Right ventricle myocardium inferior (tissue), 1 donor: ENCODE measurements around the gene CLDN7. TPM values are rescaled to one million over a fixed set of nuclear protein-coding genes. Genes with fewer than 3 reads are reported as not detected.

Experiments
- ATAC-seq: fragments of 200-7000 bp; cut with Tn5 transposase; one replicate; pipeline ENCODE4 v1.9.1; 2020; ENCODE audit warnings: mild to moderate bottlenecking, moderate library complexity
- DNase-seq: peaks from one replicate; pipeline ENCODE4 v3.0.0; 2021; ENCODE audit errors: missing footprints
- intact Hi-C: fragments of 100-400 bp; cut with DNase I; formaldehyde crosslinking; loops from one replicate; pipeline ENCODE4 v1.11.0; 2022
- total RNA-seq: library from RNA; stranded (reverse); fragmentation: NEBNext Ultra II Directional; extraction: Animal tissue kit (Norgen Biotek cat#: 25700); gene quantifications from one replicate; pipeline ENCODE4 v1.2.1, GENCODE V29; 2021
- donor health status: DM: no; HTN: yes; CAD: no; lungs with severe emphysema.

The CLDN7 gene
- total RNA-seq, 1 donor from 2014 or later: 1.2 TPM

DNA sequence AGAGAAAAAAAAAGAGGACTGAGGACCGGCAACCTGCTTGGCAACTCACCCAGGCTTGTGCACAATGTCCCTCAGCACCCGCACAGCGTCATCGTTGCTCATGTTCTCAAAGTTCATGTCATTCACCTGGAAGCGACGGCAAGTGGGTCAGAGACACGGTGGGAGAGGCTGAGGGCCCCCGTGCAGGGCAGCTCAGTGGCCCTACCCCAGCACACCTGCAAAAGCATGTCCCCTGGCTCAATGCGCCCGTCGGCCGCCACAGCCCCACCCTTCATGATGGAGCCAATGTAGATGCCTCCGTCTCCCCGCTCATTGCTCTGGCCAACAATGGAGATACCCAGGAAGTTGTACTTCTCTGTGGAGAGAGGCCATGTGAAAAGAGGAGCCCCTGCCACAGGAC lies 33.4 kb downstream of the CLDN7 start:
- ATAC-seq: no peak
- intact Hi-C loops: no loop called here
- DNase-seq: peak; percentile 9

DNA sequence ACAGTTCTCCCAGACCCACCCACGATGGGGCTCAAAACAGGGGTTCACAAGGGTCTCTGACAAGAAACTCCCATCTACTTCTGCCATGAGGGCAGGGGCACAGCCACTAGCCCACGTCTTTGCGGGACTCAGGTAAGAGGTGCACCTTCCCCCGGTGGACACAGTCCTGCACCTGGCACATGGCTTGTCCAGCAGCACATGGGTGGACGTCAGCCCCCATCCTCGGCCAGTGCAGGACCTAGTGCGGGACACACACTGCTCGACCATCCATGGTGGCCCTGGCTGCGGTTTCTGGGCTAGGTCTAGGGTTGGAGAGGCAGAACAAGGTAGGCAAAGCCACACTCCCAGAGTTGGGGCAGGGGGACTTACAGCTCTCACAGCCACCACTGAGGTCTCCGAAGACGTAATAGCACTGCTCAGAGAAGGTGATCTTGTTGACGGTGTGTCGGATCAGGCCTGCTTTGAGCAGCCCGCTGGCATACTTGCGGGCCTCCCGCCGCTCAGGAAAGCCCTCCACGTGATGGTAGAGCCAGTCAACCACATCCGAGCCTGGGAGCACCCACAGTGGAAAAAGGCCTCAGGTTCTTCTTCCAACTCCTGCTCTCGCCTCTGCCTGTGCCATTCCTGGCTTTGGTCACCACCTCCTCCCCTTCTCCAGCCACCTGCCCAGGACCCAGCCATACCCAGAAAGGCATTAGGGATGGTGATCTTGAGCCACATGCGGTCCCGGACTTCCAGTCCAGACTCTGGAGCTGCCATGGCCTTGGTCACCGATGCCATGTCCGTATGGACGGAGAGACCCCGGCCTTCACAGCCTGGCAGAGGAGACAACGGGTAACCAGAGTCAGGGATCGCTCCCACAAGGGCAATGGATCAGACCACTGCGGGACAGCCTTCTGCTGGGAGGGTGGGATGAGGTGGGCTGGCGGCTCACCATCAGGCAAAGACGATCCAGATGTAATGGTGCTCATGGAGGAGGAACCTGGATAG lies 35.3 kb downstream of the CLDN7 start:
- intact Hi-C loops: no loop called here
- DNase-seq (peak; percentile 56), ATAC-seq (peak; percentile 1)

DNA sequence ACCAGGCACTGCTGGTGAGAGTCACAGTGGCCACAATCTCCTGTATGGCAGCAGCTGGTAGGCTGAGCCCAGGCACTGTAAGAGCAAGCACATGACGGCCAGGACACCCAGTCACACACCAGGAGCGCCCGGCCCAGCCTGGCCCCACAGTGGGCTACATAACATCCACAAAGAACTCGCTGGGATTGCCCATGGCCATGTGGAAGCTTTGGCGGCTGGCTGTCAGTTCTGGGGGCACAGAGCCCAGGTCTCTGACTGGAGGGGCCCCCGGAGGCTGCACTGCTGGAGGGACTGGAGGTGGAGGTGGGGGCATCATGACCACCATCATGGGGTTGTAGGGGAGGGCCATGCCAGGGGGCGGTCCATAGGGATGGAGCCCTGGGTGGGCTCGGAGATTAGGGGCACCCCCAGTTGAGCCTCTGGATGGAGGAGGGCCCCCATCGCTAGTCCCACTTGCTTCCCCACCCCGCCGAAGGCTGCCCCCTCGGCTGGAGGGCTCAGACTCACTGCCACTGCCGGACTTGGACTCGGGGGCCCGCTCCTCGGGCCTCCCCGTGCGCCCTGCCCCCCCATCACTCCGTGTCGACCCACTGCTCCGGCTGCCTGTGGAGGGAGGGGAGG lies 36.5 kb downstream of the CLDN7 start:
- ATAC-seq (peak; percentile 20), DNase-seq (peak; percentile 62)
- intact Hi-C loops: no loop called here

DNA sequence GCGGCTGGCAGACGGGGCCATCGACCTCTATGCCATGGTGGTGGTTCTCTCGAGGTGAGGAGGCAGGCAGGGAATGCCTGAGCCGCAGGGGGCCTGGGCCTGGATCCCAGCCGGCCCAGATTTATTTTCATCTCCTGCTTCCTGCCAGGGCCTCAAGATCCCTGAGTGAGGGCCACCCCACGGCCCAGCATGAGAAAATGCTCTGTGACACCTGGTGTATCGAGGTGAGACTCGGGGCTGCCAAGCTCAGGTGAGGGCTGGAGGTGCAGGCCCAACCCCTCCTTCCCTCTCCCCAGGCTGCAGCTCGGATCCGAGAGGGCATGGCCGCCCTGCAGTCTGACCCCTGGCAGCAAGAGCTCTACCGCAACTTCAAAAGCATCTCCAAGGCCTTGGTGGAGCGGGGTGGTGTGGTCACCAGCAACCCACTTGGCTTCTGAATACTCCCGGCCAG lies 37.6 kb downstream of the CLDN7 start:
- DNase-seq (peak; percentile 56), ATAC-seq (no peak)
- intact Hi-C loops: no loop called here

DNA sequence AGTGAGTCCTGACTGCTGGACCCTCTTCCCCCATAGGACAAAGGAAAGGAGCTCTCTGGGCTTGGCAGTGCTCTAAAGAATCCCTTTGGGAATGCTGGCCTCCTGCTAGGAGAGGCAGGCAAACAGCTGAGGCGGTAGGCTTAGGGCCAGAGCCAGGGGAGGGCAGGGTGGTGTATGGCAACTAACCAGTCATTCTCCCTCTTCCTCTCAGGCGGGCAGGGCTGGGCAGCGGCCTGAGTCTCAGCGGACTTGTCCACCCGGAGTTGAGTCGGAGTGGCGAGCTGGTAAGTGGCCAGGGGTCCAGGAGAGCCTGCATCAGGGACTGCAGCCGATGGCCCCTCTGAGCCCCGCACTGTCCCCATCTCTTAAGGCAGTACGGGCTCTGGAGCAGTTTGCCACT lies 38.2 kb downstream of the CLDN7 start:
- intact Hi-C loops: no loop called here
- DNase-seq: peak; percentile 71
- ATAC-seq: no peak

DNA sequence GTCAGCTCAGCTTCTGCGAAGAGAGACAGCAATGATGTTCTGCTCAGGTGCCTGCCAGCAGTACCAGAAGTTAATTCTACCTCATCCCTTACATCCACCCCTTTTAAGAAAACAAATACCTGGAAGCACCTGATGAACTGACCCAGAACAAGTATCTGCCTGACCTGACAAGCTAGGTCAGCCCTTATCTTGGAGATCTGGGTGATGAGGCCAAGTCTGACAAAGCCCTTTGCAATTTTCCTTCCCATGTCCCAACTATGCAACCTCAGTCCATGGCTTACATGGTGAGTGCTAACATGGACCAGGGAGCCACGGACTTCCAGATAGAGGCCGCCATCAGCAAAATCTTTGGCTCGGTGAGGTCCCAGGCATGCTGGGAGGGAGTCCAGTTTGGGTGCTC lies 38.9 kb downstream of the CLDN7 start:
- intact Hi-C loops: no loop called here
- DNase-seq (peak; percentile 9), ATAC-seq (no peak)

DNA sequence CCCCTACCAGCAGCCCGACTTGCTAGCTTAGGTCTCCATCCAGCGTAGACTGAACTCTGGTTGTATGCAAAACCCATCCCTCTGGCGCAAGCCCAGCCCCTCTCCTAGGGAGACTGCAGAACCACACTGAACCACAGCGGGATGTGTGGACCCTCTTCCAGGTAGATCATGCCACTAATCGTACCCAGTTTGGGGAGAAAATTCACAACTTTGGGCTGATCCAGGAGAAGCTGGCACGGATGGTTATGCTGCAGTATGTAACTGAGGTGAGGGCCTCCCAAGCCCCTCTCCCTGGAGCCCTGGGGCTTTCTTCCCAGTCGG lies 39.3 kb downstream of the CLDN7 start:
- intact Hi-C loops: no loop called here
- DNase-seq: no peak
- no peak for ATAC-seq

DNA sequence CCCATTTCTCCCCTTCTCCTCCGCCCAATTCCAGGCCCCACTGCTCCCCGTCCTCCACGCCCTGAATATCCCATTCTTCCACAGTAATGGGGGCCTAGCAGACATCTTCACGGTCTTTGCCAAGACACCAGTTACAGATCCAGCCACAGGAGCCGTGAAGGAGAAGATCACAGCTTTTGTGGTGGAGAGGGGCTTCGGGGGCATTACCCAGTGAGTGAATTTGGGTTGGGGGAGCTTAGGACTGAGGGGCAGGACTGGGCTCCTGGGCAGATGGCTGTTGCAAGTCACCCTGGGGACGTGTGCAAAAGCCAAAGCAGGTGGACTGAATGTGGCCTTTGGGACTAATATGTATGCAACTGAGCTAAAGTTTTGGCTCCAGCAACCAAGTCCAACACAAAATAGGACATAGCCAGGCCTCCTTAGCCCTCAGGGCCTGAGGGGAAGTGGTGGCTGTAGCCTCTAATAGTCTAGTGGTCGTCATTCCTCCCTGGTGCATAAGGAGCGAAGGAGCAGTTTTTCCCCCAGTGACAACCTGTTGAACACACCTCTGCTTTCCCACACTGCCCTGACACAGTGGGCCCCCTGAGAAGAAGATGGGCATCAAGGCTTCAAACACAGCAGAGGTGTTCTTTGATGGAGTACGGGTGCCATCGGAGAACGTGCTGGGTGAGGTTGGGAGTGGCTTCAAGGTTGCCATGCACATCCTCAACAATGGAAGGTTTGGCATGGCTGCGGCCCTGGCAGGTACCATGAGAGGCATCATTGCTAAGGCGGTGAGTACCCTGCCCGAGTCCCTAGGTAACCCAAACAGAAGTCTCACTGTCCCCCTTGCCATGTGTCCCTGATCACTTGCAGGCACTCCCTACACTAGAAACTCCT lies 39.9 kb downstream of the CLDN7 start:
- no peak for ATAC-seq
- DNase-seq: no peak
- intact Hi-C loops: no loop called here

DNA sequence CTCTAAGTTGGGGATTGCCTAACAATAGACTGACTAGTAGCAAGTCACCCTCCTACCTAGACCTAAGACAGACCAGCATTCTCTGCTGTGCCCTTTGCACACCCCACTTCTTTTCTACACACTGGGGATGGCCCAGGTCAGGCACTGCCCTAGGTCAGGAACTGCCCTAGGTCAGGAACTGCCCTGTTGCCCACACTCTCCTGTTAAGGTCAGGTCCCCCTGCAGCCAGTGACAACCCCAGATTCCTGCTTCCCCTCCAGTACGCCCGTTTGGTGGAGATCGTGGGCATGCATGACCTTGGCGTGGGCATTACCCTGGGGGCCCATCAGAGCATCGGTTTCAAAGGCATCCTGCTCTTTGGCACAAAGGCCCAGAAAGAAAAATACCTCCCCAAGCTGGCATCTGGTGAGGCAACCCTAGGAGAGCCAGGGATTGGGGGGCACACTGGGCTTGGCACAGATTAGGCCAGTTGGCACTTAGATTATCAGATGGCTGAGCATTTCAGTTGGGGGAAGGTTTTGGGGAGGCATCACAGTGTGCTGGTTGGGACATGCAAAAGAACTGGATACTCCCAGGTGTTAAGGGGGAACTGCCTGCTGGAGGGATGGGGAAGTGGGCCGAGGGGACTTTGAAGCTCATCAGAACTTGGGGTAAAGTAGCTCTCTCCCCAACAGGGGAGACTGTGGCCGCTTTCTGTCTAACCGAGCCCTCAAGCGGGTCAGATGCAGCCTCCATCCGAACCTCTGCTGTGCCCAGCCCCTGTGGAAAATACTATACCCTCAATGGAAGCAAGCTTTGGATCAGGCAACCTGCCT lies 40.8 kb downstream of the CLDN7 start:
- DNase-seq: no peak
- intact Hi-C loops: no loop called here
- ATAC-seq: no peak

DNA sequence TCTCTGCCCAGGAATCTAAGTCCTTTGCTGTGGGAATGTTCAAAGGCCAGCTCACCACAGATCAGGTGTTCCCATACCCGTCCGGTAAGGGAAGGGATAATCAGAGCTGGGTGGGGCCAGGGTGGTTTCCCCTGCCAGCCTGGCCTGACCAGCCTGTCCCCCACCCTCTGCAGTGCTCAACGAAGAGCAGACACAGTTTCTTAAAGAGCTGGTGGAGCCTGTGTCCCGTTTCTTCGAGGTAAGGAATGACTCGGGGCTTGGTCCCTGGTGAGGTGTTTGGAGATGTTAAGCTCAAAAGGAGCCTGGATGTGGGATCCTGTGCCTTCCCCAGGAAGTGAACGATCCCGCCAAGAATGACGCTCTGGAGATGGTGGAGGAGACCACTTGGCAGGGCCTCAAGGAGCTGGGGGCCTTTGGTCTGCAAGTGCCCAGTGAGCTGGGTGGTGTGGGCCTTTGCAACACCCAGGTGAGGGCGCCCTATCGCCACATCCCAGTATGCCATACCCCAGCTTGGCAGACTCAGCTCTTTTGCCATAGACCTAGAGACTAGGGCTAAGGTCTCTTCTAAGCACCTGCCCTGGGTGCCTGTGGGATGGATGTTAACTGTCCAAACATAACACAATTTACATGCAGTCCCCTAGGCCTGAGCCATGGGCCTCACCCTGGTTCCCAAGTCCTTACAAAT lies 41.5 kb downstream of the CLDN7 start:
- no peak for ATAC-seq
- DNase-seq: no peak
- intact Hi-C loops: loop anchor here (1.0 kb wide), 1 partner anchor 18 kb away; no protein-coding TSS in a partner anchor

DNA sequence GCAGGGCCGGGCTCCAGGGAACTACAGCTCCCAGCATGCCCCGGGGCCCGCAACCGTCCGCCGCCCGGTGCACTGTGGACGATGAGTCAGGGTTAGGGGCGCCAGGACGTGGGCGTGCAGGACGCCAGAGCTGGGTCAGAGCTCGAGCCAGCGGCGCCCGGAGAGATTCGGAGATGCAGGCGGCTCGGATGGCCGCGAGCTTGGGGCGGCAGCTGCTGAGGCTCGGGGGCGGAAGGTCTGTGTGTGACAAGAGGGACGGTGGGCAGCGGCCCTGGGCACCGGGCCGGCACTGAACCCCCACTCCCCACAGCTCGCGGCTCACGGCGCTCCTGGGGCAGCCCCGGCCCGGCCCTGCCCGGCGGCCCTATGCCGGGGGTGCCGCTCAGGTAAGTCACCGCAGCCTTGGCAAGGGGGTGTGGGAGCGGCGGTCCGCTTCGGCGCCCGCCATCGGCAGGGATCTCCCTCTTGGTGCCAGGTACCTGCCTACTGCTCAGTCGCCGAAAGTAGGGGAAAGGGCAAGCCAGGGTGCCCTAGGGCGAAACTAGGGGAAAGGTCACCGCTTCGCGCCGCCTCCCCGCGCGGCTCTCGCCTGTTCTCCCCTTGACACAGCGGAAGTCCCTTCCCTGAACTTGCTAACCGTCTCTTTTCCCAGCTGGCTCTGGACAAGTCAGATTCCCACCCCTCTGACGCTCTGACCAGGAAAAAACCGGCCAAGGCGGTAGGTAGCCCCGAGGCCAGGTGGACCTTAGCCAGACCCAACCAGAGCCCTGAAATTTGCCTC lies 42.3 kb downstream of the CLDN7 start, which contains the start of the genes ACADVL and DLG4:
Gene ACADVL, plus strand, starts transcription at position 127 of the 781 bp plus-strand sequence. Its CDS starts 47 bp downstream, at position 174.
Gene DLG4, minus strand, starts transcription at position 25 of the 781 bp plus-strand sequence.
- DNase-seq: peak; percentile 97
- ATAC-seq: peak; percentile 88
- intact Hi-C loops: loop anchor here (1.0 kb wide), 1 partner anchor 18 kb away; no protein-coding TSS in a partner anchor

DNA sequence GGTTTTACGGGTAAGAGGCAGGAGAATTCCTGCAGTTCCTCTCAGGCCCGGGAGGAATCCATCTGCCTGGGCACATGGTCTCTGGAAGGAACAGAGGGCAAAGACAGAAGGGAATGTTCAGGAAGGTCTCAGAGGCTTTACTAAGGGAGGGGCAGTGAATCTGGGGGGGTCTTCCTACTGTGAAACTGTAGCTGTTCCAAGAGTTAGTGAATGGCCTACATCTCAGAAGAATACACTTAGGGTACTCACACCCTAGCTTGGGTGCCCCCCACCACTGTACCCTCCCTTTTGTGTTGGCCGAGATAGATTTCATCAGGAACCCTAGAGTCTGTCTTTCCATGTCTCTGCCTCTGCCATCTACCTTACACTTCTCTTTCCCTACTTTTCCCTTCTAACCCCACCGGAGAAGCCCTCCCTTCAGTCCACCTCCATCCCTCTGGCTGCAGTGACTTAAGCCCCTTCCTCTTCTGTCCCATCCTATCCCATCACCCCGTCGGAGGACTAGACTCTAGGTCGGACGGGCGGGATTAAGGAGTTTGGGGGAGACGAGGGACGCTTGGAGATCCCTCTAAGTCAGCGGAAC lies 43.0 kb downstream of the CLDN7 start:
- intact Hi-C loops: no loop called here
- ATAC-seq: no peak
- no peak for DNase-seq

DNA sequence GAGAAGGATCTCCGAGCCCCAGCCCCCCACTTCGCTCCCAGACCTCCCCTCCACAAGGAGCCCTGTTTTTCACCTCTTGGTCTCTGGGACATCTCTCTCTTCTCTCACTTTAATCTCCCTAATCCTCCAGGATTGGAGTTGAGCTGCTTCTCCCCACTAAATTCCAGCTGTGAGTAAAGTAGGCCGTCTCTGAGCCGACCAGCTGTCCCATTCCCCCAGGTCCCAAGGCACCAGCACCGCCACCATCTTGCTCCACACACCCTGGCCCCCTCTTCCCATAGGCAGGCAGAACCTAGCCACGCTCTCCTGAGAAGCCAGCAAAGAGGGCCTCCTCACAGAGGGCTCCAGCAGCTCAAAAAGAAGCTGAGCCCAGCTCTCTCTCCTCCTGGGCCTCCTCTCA lies 43.5 kb downstream of the CLDN7 start:
- intact Hi-C loops: no loop called here
- ATAC-seq (no peak), DNase-seq (no peak)

DNA sequence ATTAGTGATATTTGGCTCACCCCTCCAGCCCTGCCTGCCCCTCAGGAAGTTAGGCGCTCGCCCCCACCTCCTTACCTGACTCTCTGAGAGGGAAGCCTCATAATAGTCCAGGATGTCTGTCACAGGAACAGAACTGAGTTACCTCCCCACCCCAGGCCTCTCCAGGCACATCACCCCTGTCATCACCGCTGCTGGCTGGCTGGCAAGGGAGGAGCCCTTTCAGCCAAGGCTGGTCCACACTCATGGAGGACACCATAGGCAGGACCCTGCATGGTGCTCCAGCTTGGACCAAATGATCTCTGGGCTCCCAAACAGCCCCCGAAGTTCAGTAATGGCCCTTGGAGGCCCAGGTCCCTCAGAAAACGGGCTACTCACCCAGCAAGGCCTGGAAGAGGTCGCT lies 44.1 kb downstream of the CLDN7 start:
- DNase-seq (no peak), ATAC-seq (no peak)
- intact Hi-C loops: no loop called here

DNA sequence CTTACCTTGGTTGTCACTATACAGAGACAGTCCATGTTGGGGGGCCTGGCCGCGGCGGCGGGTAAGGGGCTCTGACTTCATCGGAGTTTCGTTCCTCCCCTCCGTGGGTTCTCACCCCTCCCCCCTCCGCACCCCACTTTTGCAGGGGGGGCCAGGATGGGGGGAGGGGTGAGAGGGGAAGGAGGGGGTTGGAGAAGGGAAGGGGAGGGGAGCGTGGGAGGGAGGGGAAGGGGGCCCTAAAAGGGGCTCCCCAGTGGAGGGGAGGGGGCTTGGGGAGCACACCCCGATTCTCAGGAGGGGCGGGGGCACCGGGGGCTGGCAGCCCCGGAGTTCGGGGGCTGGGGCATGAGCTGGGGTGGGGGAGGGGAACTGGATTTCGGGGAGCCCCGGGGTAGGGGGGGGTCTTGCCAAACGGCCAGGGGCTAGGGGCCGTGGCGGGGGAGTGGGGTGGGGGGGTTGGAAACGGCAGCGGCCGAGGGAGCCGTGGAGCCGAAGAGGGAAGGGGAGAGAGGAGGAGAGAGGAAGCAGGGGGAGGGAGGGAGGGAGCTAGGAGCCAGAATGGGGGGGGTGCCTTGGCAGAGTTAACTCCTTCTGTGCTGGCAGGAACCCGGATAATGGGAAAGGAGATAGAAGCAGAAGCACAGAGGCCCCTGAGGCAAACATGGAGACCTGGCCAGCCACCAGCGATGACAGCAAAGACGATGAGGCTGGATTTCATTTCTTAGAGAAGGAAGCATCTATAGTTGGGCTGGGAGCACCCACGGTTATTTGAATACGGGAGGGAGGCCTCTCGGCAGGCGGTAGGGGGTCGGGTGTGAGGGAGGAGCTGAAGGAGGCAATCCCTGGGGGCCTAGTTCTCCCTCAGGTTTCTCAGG lies 44.9 kb downstream of the CLDN7 start:
- DNase-seq (no peak), ATAC-seq (no peak)
- intact Hi-C loops: no loop called here
